OCI-LY7 (cell line): Measurements from ENCODE around the gene LCE3A. TPM values are rescaled to one million over a fixed set of nuclear protein-coding genes. Genes with fewer than 3 reads are reported as not detected.

Experiments
- BruUV-seq: library from RNA; stranded (reverse); fragments of 400-500 nt; replicated peaks from 2 replicates; lab custom pipeline; 2021; lab: Mats Ljungman, UMichigan
- CTCF ChIA-PET: fragments of 300-600 bp; sonication (Branson Sonifier 250); formaldehyde crosslinking; loops from one replicate; lab custom pipeline; 2022; ENCODE audit warnings: antibody characterized with exemption; ENCODE audit not compliant: unreplicated experiment; lab: Charles Lee
- POLR2A ChIA-PET: fragments of 300-600 bp; sonication (Branson Sonifier 250); formaldehyde crosslinking; loops from one replicate; lab custom pipeline; 2022; ENCODE audit warnings: antibody characterized with exemption; lab: Charles Lee
- DNase-seq: peaks from one replicate; pipeline ENCODE4 v3.0.0-alpha.2; 2015; ENCODE audit warnings: low spot score
- H2AFZ ChIP-seq: fragments of 200-600 bp; sonication (generic), shearing (Covaris generic); 2 replicates; pipeline ENCODE4 v1.6.1; 2014; ENCODE audit warnings: mild to moderate bottlenecking, antibody characterized with exemption, low read length, moderate library complexity
- H3K27ac ChIP-seq: fragments of 200-600 bp; sonication (generic); 2 replicates; pipeline ENCODE4 v1.5.1; 2014; ENCODE audit warnings: mixed run types, low read depth, mild to moderate bottlenecking, moderate library complexity, low read length, inconsistent platforms; ENCODE audit not compliant: poor library complexity, severe bottlenecking
- H3K36me3 ChIP-seq: fragments of 200-600 bp; sonication (generic); 2 replicates; pipeline ENCODE4 v1.6.1; 2014; ENCODE audit warnings: mild to moderate bottlenecking, antibody characterized with exemption, low read length, moderate library complexity, mixed read lengths; ENCODE audit not compliant: insufficient read depth
- H3K4me1 ChIP-seq: fragments of 200-600 bp; sonication (generic); 2 replicates; pipeline ENCODE4 v1.5.1; 2014; ENCODE audit warnings: mild to moderate bottlenecking, low read length; ENCODE audit not compliant: insufficient read depth, poor library complexity, severe bottlenecking
- H3K4me2 ChIP-seq: fragments of 200-600 bp; sonication (generic); 2 replicates; pipeline ENCODE4 v1.6.1; 2014; ENCODE audit warnings: mild to moderate bottlenecking, low read length
- H3K4me3 ChIP-seq: fragments of 200-600 bp; sonication (generic); 2 replicates; pipeline ENCODE4 v1.5.1; 2014; ENCODE audit warnings: mild to moderate bottlenecking, low read depth, low read length; ENCODE audit not compliant: poor library complexity, severe bottlenecking
- H3K79me2 ChIP-seq: fragments of 200-600 bp; sonication (generic); 2 replicates; pipeline ENCODE4 v1.6.1; 2016; ENCODE audit warnings: low read depth, mild to moderate bottlenecking, low read length, moderate library complexity, mixed read lengths; ENCODE audit not compliant: insufficient read depth
- H3K9me2 ChIP-seq: fragments of 200-600 bp; sonication (generic); 2 replicates; pipeline ENCODE4 v1.6.1; 2016; ENCODE audit warnings: mild to moderate bottlenecking, low read length, mixed read lengths; ENCODE audit not compliant: insufficient read depth
- H3K9me3 ChIP-seq: fragments of 200-600 bp; sonication (generic); 2 replicates; pipeline ENCODE4 v1.6.1; 2014; ENCODE audit warnings: mild to moderate bottlenecking, mixed run types, low read length, mixed read lengths
- H4K20me1 ChIP-seq: fragments of 200-600 bp; sonication (generic); 2 replicates; pipeline ENCODE4 v1.6.1; 2014; ENCODE audit warnings: mild to moderate bottlenecking, antibody characterized with exemption, low read length, moderate library complexity, mixed read lengths; ENCODE audit not compliant: insufficient read depth
- EZH2phosphoT487 ChIP-seq: fragments of 200-600 bp; sonication (generic); IDR thresholded peaks from 2 replicates; pipeline ENCODE4 v1.6.1; 2018; ENCODE audit warnings: low read depth, borderline replicate concordance, mild to moderate bottlenecking, mixed run types, antibody characterized with exemption, low read length, moderate library complexity, mixed read lengths
- intact Hi-C: fragments of 100-400 bp; cut with micrococcal nuclease; formaldehyde crosslinking; loops from one replicate; pipeline ENCODE4 v1.10.0; 2022; ENCODE audit not compliant: unreplicated experiment
- total RNA-seq, 2 experiments: library from RNA; depleted of rRNA in 1 of 2; stranded (reverse); fragments of >200 nt in 1 of 2; shearing (Covaris generic) in 1 of 2; gene quantifications; 2 replicates each; pipeline ENCODE4 v1.2.3, GENCODE V29; 2014 to 2022
- TF ChIP-seq, protein P1 (sequence below): fragments of 200-600 bp; sonication (generic); conservative IDR thresholded peaks from 2 replicates; pipeline ENCODE4 v1.5.1; 2014; ENCODE audit warnings: mild to moderate bottlenecking, antibody characterized with exemption, low read length, moderate library complexity, mixed read lengths

LCE3A gene
- total RNA-seq, 2 experiments from 2014 or later: not detected

DNA sequence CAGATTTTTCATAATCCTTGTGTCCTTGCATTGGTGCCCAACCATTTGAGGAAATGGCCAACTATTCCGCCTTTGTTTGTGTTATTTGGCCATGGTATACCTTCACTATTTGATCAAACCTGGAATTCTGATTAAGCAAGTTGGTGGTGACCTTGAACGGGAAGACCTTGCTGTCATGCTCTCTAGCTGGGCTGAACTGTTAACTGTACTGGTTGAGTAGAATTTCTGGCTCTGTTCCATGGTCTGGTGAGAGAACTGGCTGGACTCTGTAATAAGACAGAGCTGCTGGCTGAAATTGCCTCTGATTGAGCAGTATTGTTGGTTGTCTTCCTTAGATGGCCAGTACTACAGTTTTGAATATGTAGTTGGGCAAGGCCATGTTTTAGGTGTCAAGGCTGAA lies 25.9 kb downstream of the LCE3A start:
- ChIA-PET CTCF (no interaction called here), POLR2A (no interaction called here)
- Histone ChIP-seq H3K9me3 (no peaks in the 10 kb centered on the region), H2AFZ (no peak overlapping the region), H3K4me3 (no peak overlapping the region), H3K36me3 (no peaks in the 10 kb centered on the region), H3K27ac (no peak overlapping the region), H4K20me1 (no peaks in the 10 kb centered on the region), H3K4me2 (no peak overlapping the region), H3K9me2 (no peaks in the 10 kb centered on the region), H3K4me1 (no peaks in the 10 kb centered on the region), H3K79me2 (no peaks in the 10 kb centered on the region)
- BruUV-seq: no TSS peak
- no peak for TF ChIP-seq EZH2phosphoT487
- TF ChIP-seq, protein P1, sequence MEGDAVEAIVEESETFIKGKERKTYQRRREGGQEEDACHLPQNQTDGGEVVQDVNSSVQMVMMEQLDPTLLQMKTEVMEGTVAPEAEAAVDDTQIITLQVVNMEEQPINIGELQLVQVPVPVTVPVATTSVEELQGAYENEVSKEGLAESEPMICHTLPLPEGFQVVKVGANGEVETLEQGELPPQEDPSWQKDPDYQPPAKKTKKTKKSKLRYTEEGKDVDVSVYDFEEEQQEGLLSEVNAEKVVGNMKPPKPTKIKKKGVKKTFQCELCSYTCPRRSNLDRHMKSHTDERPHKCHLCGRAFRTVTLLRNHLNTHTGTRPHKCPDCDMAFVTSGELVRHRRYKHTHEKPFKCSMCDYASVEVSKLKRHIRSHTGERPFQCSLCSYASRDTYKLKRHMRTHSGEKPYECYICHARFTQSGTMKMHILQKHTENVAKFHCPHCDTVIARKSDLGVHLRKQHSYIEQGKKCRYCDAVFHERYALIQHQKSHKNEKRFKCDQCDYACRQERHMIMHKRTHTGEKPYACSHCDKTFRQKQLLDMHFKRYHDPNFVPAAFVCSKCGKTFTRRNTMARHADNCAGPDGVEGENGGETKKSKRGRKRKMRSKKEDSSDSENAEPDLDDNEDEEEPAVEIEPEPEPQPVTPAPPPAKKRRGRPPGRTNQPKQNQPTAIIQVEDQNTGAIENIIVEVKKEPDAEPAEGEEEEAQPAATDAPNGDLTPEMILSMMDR: no peak
- DNase-seq: no peak
- intact Hi-C loops: no loop called here

DNA sequence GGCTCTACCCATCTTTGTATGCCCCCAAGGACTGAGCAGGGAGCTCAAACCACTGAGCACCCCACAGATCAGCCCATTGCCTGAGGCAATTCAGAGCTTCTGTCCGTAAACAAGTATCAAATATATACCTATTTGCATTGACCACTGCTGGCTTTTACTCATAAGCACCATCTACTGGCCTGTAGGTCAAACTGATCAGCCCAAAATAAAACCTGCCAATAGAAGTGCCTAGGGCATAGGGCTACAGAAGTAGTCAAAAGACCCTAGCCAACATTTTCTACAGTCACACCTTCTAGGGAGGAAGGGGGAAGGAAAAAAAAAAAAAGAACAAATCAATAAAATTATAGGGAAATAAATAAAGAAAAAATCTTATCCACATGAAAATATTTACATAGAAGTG lies 37.3 kb downstream of the LCE3A start:
- Histone ChIP-seq H3K79me2 (no peaks in the 10 kb centered on the region), H3K4me1 (no peaks in the 10 kb centered on the region), H3K4me3 (no peak overlapping the region), H3K9me2 (no peaks in the 10 kb centered on the region), H3K4me2 (no peak overlapping the region), H2AFZ (no peak overlapping the region), H3K36me3 (no peaks in the 10 kb centered on the region), H4K20me1 (no peaks in the 10 kb centered on the region), H3K27ac (no peak overlapping the region), H3K9me3 (no peaks in the 10 kb centered on the region)
- DNase-seq: no peak
- BruUV-seq: no TSS peak
- ChIA-PET CTCF (no interaction called here), POLR2A (no interaction called here)
- TF ChIP-seq EZH2phosphoT487: no peak
- TF ChIP-seq, protein P1: no peak
- intact Hi-C loops: no loop called here

DNA sequence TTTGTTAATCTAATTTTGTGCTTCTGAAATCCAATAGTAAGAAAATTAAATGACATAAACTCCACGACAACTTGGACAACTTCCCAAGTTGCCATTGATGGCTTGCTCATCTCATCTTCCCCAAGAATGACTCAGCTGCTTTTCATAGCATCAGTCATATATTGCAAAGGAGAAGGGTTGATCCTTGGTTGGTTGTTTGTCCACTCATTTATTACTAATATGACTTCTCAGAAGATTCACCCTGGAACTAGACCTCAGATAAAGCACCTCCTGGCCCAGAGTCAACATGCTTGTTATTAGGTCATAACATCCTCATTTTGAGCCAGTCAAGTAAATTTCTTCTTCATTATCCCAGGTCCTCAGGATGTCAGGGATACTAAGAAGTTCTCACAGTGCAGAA lies 40.3 kb downstream of the LCE3A start:
- POLR2A ChIA-PET: no interaction called here
- CTCF ChIA-PET: no interaction called here

More for the DNA sequence above, 40.3 kb downstream of the LCE3A start:
- no peak for TF ChIP-seq EZH2phosphoT487
- TF ChIP-seq, protein P1: no peak
- BruUV-seq: no TSS peak
- no peaks in the 10 kb centered on the region for H3K9me3 ChIP-seq
- H3K79me2 ChIP-seq: no peaks in the 10 kb centered on the region
- no peaks in the 10 kb centered on the region for H3K36me3 ChIP-seq
- intact Hi-C loops: no loop called here
- no peak overlapping the region for H3K27ac ChIP-seq
- H3K4me1 ChIP-seq: no peaks in the 10 kb centered on the region
- H3K4me3 ChIP-seq: no peak overlapping the region
- H2AFZ ChIP-seq: no peak overlapping the region
- no peaks in the 10 kb centered on the region for H4K20me1 ChIP-seq
- no peak overlapping the region for H3K4me2 ChIP-seq
- no peak for DNase-seq
- no peaks in the 10 kb centered on the region for H3K9me2 ChIP-seq
